ENCODE measurements around the gene LRRC4C.

- TF ChIP-seq CTCF (IDR thresholded peaks at IDR 0.05), result no peak
- no peak for TF ChIP-seq EZH2 (IDR thresholded peaks at IDR 0.05)
- no peak for TF ChIP-seq EZH2phosphoT487 (IDR thresholded peaks at IDR 0.05)
Observed at GRCh38 chr11:41398175-41398574, 61.3 kb downstream of the LRRC4C start.
